Stimulated activated memory B cell treated with anti-CD40 and anti-IgM and Interleukin-4, amounts not matched to agents 10 μg/mL and 1 μg/mL and 100 μg/mL, for 72 hours (primary cell): Measurements from ENCODE around the gene MFRP.
A peak's percentile ranks its signal among the peaks of the same experiment; 100 is the strongest.

Experiments used
- ATAC-seq: fragments of 150-1000 bp; cut with Tn5 transposase; 2 replicates; pipeline ENCODE4 v1.10.0; 2021
- H3K27ac Mint-ChIP-seq: one replicate; pipeline ENCODE4 v1.8.0; 2022; ENCODE audit warnings: mild to moderate bottlenecking, mixed read lengths
- H3K27me3 Mint-ChIP-seq: one replicate; pipeline ENCODE4 v1.8.0; 2022; ENCODE audit warnings: mixed read lengths
- H3K36me3 Mint-ChIP-seq: one replicate; pipeline ENCODE4 v1.8.0; 2022; ENCODE audit warnings: mixed read lengths
- H3K4me1 Mint-ChIP-seq: one replicate; pipeline ENCODE4 v1.8.0; 2022; ENCODE audit warnings: mixed read lengths
- H3K4me3 Mint-ChIP-seq: one replicate; pipeline ENCODE4 v1.8.0; 2022; ENCODE audit warnings: mild to moderate bottlenecking, moderate library complexity, mixed read lengths
- H3K9me3 Mint-ChIP-seq: one replicate; pipeline ENCODE4 v1.8.0; 2022; ENCODE audit warnings: mixed read lengths

MFRP gene

GRCh38 chr11:119366690-119367620, 20.4 kb upstream of the MFRP start:
- H3K9me3 Mint-ChIP-seq: no peaks in the 10 kb centered on the region

GRCh38 chr11:119365071-119365591, 18.6 kb upstream of the MFRP start:
- no peak overlapping the region for H3K27ac Mint-ChIP-seq
- peaks cover 79% of the 10 kb centered on the region for H3K27me3 Mint-ChIP-seq
- no peaks in the 10 kb centered on the region for H3K36me3 Mint-ChIP-seq
- no peak for ATAC-seq
- peaks cover 13% of the 10 kb centered on the region for H3K4me1 Mint-ChIP-seq
- H3K9me3 Mint-ChIP-seq: no peaks in the 10 kb centered on the region
- peak overlapping the region; percentile 80 for H3K4me3 Mint-ChIP-seq

More at GRCh38 chr11:119366690-119367620, 20.4 kb upstream of the MFRP start:
- H3K4me3 Mint-ChIP-seq: no peak overlapping the region
- no peaks in the 10 kb centered on the region for H3K36me3 Mint-ChIP-seq
- no peak overlapping the region for H3K27ac Mint-ChIP-seq
- peaks cover 13% of the 10 kb centered on the region for H3K4me1 Mint-ChIP-seq
- ATAC-seq: no peak
- peaks cover 96% of the 10 kb centered on the region for H3K27me3 Mint-ChIP-seq

GRCh38 chr11:119363851-119364590, 17.5 kb upstream of the MFRP start:
- Mint-ChIP-seq H3K4me3 (peak overlapping the region; percentile 80), H3K4me1 (peaks cover 23% of the 10 kb centered on the region), H3K27ac (no peak overlapping the region), H3K27me3 (peaks cover 68% of the 10 kb centered on the region), H3K9me3 (no peaks in the 10 kb centered on the region), H3K36me3 (no peaks in the 10 kb centered on the region)
- peak; percentile 64 for ATAC-seq

- Mint-ChIP-seq H3K4me3 (peak overlapping the region; percentile 10), H3K27ac (no peak overlapping the region)
- ATAC-seq: no peak
Measured at GRCh38 chr11:119363081-119363850, 16.8 kb upstream of the MFRP start.

GRCh38 chr11:119362741-119363080, 16.2 kb upstream of the MFRP start:
- Mint-ChIP-seq H3K4me3 (no peak overlapping the region), H3K9me3 (no peaks in the 10 kb centered on the region), H3K27me3 (peaks cover 58% of the 10 kb centered on the region), H3K27ac (no peak overlapping the region), H3K36me3 (no peaks in the 10 kb centered on the region), H3K4me1 (peaks cover 24% of the 10 kb centered on the region)
- no peak for ATAC-seq

More at GRCh38 chr11:119363081-119363850, 16.8 kb upstream of the MFRP start:
- H3K36me3 Mint-ChIP-seq: no peaks in the 10 kb centered on the region
- H3K4me1 Mint-ChIP-seq: peaks cover 24% of the 10 kb centered on the region
- no peaks in the 10 kb centered on the region for H3K9me3 Mint-ChIP-seq
- H3K27me3 Mint-ChIP-seq: peaks cover 60% of the 10 kb centered on the region

- H3K4me3 Mint-ChIP-seq: no peak overlapping the region
- no peak for ATAC-seq
- H3K27ac Mint-ChIP-seq: no peak overlapping the region
- peaks cover 24% of the 10 kb centered on the region for H3K4me1 Mint-ChIP-seq
- H3K27me3 Mint-ChIP-seq: peaks cover 58% of the 10 kb centered on the region
- H3K9me3 Mint-ChIP-seq: no peaks in the 10 kb centered on the region
- H3K36me3 Mint-ChIP-seq: no peaks in the 10 kb centered on the region
Measured at GRCh38 chr11:119361941-119362725, 15.6 kb upstream of the MFRP start.

- Mint-ChIP-seq H3K27ac (no peak overlapping the region), H3K4me1 (peaks cover 31% of the 10 kb centered on the region), H3K9me3 (no peaks in the 10 kb centered on the region), H3K27me3 (peaks cover 58% of the 10 kb centered on the region), H3K36me3 (no peaks in the 10 kb centered on the region), H3K4me3 (no peak overlapping the region)
- peak; percentile 40 for ATAC-seq
Measured at GRCh38 chr11:119361056-119361787, 14.7 kb upstream of the MFRP start.

- ATAC-seq: peak; percentile 34
- no peaks in the 10 kb centered on the region for H3K36me3 Mint-ChIP-seq
- H3K27me3 Mint-ChIP-seq: peaks cover 56% of the 10 kb centered on the region
- H3K4me1 Mint-ChIP-seq: peaks cover 32% of the 10 kb centered on the region
- H3K4me3 Mint-ChIP-seq: no peak overlapping the region
- H3K9me3 Mint-ChIP-seq: no peaks in the 10 kb centered on the region
- no peak overlapping the region for H3K27ac Mint-ChIP-seq
Measured at GRCh38 chr11:119359365-119360214, 13.1 kb upstream of the MFRP start.

GRCh38 chr11:119357074-119357473, 10.6 kb upstream of the MFRP start:
- Mint-ChIP-seq H3K4me1 (peaks cover 22% of the 10 kb centered on the region), H3K9me3 (no peaks in the 10 kb centered on the region), H3K4me3 (no peak overlapping the region)

GRCh38 chr11:119356349-119357031, 10.0 kb upstream of the MFRP start:
- Mint-ChIP-seq H3K36me3 (no peaks in the 10 kb centered on the region), H3K4me1 (peaks cover 22% of the 10 kb centered on the region)

More at GRCh38 chr11:119357074-119357473, 10.6 kb upstream of the MFRP start:
- ATAC-seq: no peak
- no peaks in the 10 kb centered on the region for H3K36me3 Mint-ChIP-seq
- H3K27ac Mint-ChIP-seq: no peak overlapping the region
- peaks cover 47% of the 10 kb centered on the region for H3K27me3 Mint-ChIP-seq

GRCh38 chr11:119355091-119355843, 8.8 kb upstream of the MFRP start:
- ATAC-seq: no peak
- H3K36me3 Mint-ChIP-seq: no peaks in the 10 kb centered on the region
- H3K9me3 Mint-ChIP-seq: no peaks in the 10 kb centered on the region
- peaks cover 63% of the 10 kb centered on the region for H3K27me3 Mint-ChIP-seq
- peak overlapping the region; percentile 24 for H3K4me3 Mint-ChIP-seq
- H3K4me1 Mint-ChIP-seq: peaks cover 22% of the 10 kb centered on the region
- no peak overlapping the region for H3K27ac Mint-ChIP-seq

More at GRCh38 chr11:119356349-119357031, 10.0 kb upstream of the MFRP start:
- Mint-ChIP-seq H3K27me3 (peaks cover 51% of the 10 kb centered on the region), H3K4me3 (peak overlapping the region; percentile 88), H3K27ac (no peak overlapping the region), H3K9me3 (no peaks in the 10 kb centered on the region)
- ATAC-seq: peak; percentile 76

- H3K9me3 Mint-ChIP-seq: no peaks in the 10 kb centered on the region
- ATAC-seq: no peak
- no peak overlapping the region for H3K27ac Mint-ChIP-seq
- H3K4me3 Mint-ChIP-seq: no peak overlapping the region
- H3K4me1 Mint-ChIP-seq: peaks cover 11% of the 10 kb centered on the region
- peaks cover 70% of the 10 kb centered on the region for H3K27me3 Mint-ChIP-seq
- no peaks in the 10 kb centered on the region for H3K36me3 Mint-ChIP-seq
Measured at GRCh38 chr11:119352857-119353260, 6.4 kb upstream of the MFRP start.
